HL-60 (cell line): ENCODE results near the gene ZNF511.

Experiments used
- DNase-seq, 2 experiments: peaks; one replicate each; pipeline ENCODE4 v3.0.0-alpha.2; 2010 to 2020; ENCODE audit warnings: low read depth in 1 of 2, low spot score in 1 of 2
- H3K27ac ChIP-seq: fragments of 250-450 bp; sonication (Bioruptor Pico); replicated peaks from 2 replicates; pipeline ENCODE4 v1.5.1; 2020; ENCODE audit warnings: mild to moderate bottlenecking, moderate library complexity
- H3K27me3 ChIP-seq: fragments of 250-450 bp; sonication (Bioruptor Pico); 2 replicates; pipeline ENCODE4 v1.5.1; 2021; ENCODE audit warnings: mild to moderate bottlenecking, moderate library complexity; ENCODE audit not compliant: insufficient read depth, poor library complexity, severe bottlenecking
- H3K4me3 ChIP-seq: replicated peaks from 2 replicates; pipeline ENCODE4 v1.5.1; 2011; ENCODE audit warnings: mild to moderate bottlenecking, control low read depth, low read length; ENCODE audit not compliant: insufficient read depth
- GABPA ChIP-seq: IDR thresholded peaks from 2 replicates; pipeline ENCODE4 v1.6.1; 2012; ENCODE audit warnings: low read depth
- POLR2AphosphoS5 ChIP-seq: IDR thresholded peaks from 2 replicates; pipeline ENCODE4 v1.6.1; 2012; ENCODE audit warnings: low read depth
- SPI1 ChIP-seq: IDR thresholded peaks from 2 replicates; pipeline ENCODE4 v1.6.1; 2012; ENCODE audit warnings: low read depth, mild to moderate bottlenecking, borderline replicate concordance
- TF ChIP-seq, protein P1 (sequence below): IDR thresholded peaks from one replicate; pipeline ENCODE4 v1.5.1; 2011; ENCODE audit warnings: low read length, control low read depth, inconsistent platforms; ENCODE audit not compliant: insufficient read depth
- TF ChIP-seq, protein P2 (sequence below): IDR thresholded peaks from 2 replicates; pipeline ENCODE4 v1.6.1; 2012; ENCODE audit warnings: low read depth; ENCODE audit not compliant: insufficient replicate concordance

ZNF511 gene

DNA sequence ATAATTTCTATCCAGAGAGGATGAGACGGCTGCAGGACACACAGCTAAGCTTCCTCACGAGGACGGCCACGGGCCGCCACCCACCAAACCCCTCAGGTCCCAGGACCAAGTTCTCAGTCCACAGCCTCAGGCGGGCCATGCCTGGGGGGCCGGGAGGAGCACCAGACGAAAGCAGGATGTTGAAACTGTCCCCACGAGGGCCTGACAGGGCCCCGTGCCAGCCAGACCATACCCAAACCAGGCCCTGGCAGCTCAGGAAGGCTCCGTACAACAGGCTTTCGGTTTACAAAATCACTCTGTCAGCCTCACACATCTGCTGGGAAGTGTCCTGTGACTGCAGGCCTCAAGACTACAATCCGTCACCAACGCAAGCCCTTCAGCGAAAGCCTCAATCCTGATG is 14.5 kb upstream of the ZNF511 start:
- Histone ChIP-seq H3K27ac (no peak overlapping the region), H3K27me3 (no peaks in the 10 kb centered on the region), H3K4me3 (no peak overlapping the region)
- no peak for DNase-seq
- TF ChIP-seq, protein P1, sequence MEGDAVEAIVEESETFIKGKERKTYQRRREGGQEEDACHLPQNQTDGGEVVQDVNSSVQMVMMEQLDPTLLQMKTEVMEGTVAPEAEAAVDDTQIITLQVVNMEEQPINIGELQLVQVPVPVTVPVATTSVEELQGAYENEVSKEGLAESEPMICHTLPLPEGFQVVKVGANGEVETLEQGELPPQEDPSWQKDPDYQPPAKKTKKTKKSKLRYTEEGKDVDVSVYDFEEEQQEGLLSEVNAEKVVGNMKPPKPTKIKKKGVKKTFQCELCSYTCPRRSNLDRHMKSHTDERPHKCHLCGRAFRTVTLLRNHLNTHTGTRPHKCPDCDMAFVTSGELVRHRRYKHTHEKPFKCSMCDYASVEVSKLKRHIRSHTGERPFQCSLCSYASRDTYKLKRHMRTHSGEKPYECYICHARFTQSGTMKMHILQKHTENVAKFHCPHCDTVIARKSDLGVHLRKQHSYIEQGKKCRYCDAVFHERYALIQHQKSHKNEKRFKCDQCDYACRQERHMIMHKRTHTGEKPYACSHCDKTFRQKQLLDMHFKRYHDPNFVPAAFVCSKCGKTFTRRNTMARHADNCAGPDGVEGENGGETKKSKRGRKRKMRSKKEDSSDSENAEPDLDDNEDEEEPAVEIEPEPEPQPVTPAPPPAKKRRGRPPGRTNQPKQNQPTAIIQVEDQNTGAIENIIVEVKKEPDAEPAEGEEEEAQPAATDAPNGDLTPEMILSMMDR: no peak

DNA sequence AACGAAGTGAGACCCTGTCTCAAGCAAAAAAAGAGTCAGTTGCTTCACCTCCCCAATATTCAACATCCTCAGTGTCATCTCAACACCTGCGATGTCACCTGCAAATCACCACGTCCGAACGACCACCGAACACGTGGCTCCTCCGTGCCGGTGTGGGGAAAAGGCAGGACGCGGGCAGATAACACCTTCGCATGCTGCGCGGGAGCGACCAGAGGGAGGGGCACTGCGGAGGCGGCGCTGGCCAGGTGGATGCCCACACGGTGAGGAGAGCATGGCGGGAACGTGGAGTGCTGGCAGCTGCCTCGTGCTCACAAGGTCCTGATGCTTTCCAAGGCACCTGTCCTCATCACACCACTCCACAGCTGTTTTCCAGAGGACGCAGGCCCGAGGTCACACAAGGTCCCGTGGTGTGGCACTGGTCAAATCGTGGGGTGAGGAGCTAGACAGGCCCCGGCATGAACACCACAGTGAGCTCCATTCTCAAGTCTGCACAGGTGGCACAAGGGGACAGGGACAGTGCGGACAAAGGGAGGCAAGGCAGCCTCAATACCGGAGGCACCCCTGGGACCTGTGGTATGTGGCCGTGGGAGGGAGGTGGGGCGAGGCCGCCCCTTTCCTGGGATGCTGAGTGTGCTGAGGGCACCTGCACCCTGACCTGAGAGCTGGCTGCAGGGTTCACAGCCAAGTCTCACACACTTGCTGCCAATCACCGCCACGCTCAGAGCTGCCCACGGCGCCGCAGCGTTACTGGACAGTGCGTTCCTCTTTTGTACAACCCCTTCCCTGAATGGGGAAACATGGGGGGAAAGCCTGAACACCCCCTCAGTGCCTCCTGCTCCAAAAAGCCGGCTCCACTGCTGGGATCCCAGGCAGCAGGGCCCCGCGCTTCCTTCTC is 13.0 kb upstream of the ZNF511 start:
- no peak for DNase-seq
- Histone ChIP-seq H3K27ac (no peak overlapping the region), H3K27me3 (no peaks in the 10 kb centered on the region), H3K4me3 (no peak overlapping the region)
- TF ChIP-seq, protein P1: no peak

DNA sequence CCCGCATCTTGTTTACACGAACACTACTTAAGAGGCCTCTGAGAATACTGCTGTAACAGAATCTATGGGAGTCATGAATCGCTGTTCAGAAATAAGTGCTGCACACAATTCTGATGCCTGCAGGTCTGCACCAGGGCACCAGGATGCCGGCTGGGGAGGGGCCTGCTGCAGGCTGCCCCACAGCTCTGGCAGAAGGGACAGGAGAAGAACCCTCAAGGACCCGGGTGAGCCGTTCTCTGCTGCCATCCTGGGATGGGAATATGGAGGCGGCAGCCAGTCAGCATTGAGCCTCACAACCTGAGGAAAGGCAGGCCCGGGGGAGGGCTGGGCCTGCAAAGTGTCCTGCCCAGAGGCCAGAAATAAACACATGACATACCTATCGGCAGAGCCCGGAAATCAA is 11.2 kb upstream of the ZNF511 start:
- Histone ChIP-seq H3K27me3 (no peaks in the 10 kb centered on the region), H3K4me3 (no peak overlapping the region), H3K27ac (no peak overlapping the region)
- DNase-seq: no peak
- no peak for TF ChIP-seq POLR2AphosphoS5

DNA sequence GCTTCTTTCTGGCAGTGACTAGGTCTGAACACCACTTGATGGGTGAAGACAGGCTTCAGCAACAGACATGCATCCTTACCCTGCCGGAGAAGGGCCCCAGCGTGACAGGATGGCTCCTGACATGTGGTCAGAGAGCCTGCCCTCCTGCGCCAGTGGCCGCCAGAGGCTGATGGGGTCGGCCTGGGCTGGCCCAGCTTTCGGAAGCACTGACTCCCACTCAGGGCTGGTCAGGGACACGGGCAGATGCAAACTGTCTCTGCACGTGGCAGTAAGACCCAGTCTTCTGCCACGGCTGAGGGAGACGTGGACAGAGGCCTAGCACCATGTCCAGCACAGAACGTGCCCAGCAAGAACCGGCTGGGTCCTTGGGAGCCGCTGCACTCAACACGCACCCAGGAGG is 10.2 kb upstream of the ZNF511 start:
- H3K27me3 ChIP-seq: no peaks in the 10 kb centered on the region
- no peak for DNase-seq
- TF ChIP-seq, protein P2, sequence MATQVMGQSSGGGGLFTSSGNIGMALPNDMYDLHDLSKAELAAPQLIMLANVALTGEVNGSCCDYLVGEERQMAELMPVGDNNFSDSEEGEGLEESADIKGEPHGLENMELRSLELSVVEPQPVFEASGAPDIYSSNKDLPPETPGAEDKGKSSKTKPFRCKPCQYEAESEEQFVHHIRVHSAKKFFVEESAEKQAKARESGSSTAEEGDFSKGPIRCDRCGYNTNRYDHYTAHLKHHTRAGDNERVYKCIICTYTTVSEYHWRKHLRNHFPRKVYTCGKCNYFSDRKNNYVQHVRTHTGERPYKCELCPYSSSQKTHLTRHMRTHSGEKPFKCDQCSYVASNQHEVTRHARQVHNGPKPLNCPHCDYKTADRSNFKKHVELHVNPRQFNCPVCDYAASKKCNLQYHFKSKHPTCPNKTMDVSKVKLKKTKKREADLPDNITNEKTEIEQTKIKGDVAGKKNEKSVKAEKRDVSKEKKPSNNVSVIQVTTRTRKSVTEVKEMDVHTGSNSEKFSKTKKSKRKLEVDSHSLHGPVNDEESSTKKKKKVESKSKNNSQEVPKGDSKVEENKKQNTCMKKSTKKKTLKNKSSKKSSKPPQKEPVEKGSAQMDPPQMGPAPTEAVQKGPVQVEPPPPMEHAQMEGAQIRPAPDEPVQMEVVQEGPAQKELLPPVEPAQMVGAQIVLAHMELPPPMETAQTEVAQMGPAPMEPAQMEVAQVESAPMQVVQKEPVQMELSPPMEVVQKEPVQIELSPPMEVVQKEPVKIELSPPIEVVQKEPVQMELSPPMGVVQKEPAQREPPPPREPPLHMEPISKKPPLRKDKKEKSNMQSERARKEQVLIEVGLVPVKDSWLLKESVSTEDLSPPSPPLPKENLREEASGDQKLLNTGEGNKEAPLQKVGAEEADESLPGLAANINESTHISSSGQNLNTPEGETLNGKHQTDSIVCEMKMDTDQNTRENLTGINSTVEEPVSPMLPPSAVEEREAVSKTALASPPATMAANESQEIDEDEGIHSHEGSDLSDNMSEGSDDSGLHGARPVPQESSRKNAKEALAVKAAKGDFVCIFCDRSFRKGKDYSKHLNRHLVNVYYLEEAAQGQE: no peak
- TF ChIP-seq SPI1 (no peak), GABPA (no peak), POLR2AphosphoS5 (no peak)
- TF ChIP-seq, protein P1: no peak
- H3K4me3 ChIP-seq: no peak overlapping the region
- H3K27ac ChIP-seq: no peak overlapping the region

DNA sequence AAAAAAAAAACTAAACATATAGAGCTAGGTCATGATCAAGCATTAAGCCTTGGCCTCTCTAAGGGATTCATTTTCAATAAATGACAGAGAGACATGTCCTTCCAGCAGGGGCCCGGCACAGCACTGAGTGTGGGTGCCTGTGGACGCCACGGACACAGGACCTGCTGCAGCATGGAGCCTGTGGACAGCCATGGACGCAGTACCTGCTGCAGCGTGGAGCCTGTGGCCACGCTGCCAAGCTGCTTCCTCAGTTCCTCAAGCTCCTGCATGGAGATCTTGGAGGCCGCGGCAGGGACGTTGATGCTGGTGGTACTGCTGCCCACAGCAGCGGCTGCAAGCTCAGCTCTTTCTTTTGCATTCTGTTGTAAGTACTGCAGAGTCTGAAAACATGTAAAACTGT is 9.5 kb upstream of the ZNF511 start:
- no peak for DNase-seq
- H3K4me3 ChIP-seq: no peak overlapping the region
- no peaks in the 10 kb centered on the region for H3K27me3 ChIP-seq
- TF ChIP-seq, protein P1: no peak
- TF ChIP-seq SPI1 (no peak), POLR2AphosphoS5 (no peak), GABPA (no peak)
- TF ChIP-seq, protein P2: no peak
- H3K27ac ChIP-seq: no peak overlapping the region
